ENCODE data around the gene VIL1. TPM values are rescaled to one million over a fixed set of nuclear protein-coding genes. Genes with fewer than 3 reads are reported as not detected.

VIL1 gene
- total RNA-seq, 1 experiment from 2014 or later: not detected

GRCh38 chr2:218477247-218477646 lies 58.3 kb downstream of the VIL1 start:
- DNase-seq (ENCODE audit: low spot score): no peak
- intact Hi-C loops (cut with micrococcal nuclease; ENCODE audit: unreplicated experiment): no loop called here
- H3K36me3 ChIP-seq (ENCODE audit: insufficient read depth, low read length, poor library complexity, severe bottlenecking): peaks cover 59% of the 10 kb centered on the region

GRCh38 chr2:218478544-218478943 lies 59.6 kb downstream of the VIL1 start:
- CTCF ChIA-PET: no interaction called here
- DNase-seq (ENCODE audit: low spot score): no peak
- H3K9me3 ChIP-seq (ENCODE audit: low read depth, low read length, poor library complexity, severe bottlenecking): no peaks in the 10 kb centered on the region
- no peak overlapping the region for H3K27ac ChIP-seq (ENCODE audit: low read depth, low read length, poor library complexity, severe bottlenecking)
- POLR2A ChIA-PET (ENCODE audit: low non-redundant PET): no interaction called here
- BruUV-seq (replicated peaks): no TSS peak
- H3K36me3 ChIP-seq (ENCODE audit: insufficient read depth, low read length, poor library complexity, severe bottlenecking): peaks cover 53% of the 10 kb centered on the region
- TF ChIP-seq EZH2 (IDR thresholded peaks at IDR 0.05; ENCODE audit: borderline replicate concordance, low read depth, low read length, poor library complexity, severe bottlenecking) (no peak), CTCF (conservative IDR thresholded peaks at IDR 0.05; ENCODE audit: low read depth, low read length) (no peak)
- no peak overlapping the region for H3K4me3 ChIP-seq (ENCODE audit: low read depth, low read length, poor library complexity, severe bottlenecking)
- no peaks in the 10 kb centered on the region for H3K27me3 ChIP-seq (replicated peaks; ENCODE audit: insufficient read depth, low read depth, low read length, poor library complexity)
- no peaks in the 10 kb centered on the region for H3K4me1 ChIP-seq (ENCODE audit: insufficient read depth, low read length, poor library complexity, severe bottlenecking)
- intact Hi-C loops (cut with micrococcal nuclease; ENCODE audit: unreplicated experiment): no loop called here

More at GRCh38 chr2:218477247-218477646, 58.3 kb downstream of the VIL1 start:
- H3K4me1 ChIP-seq (ENCODE audit: insufficient read depth, low read length, poor library complexity, severe bottlenecking): no peaks in the 10 kb centered on the region
- TF ChIP-seq CTCF (conservative IDR thresholded peaks at IDR 0.05; ENCODE audit: low read depth, low read length): no peak
- TF ChIP-seq EZH2 (IDR thresholded peaks at IDR 0.05; ENCODE audit: borderline replicate concordance, low read depth, low read length, poor library complexity, severe bottlenecking): no peak
- H3K9me3 ChIP-seq (ENCODE audit: low read depth, low read length, poor library complexity, severe bottlenecking): no peaks in the 10 kb centered on the region
- ChIA-PET CTCF (no interaction called here), POLR2A (ENCODE audit: low non-redundant PET) (no interaction called here)
- BruUV-seq (replicated peaks): no TSS peak
- H3K27ac ChIP-seq (ENCODE audit: low read depth, low read length, poor library complexity, severe bottlenecking): no peak overlapping the region
- H3K4me3 ChIP-seq (ENCODE audit: low read depth, low read length, poor library complexity, severe bottlenecking): no peak overlapping the region
- no peaks in the 10 kb centered on the region for H3K27me3 ChIP-seq (replicated peaks; ENCODE audit: insufficient read depth, low read depth, low read length, poor library complexity)

GRCh38 chr2:218479595-218479994 lies 60.7 kb downstream of the VIL1 start:
- H3K36me3 ChIP-seq (ENCODE audit: insufficient read depth, low read length, poor library complexity, severe bottlenecking): peaks cover 50% of the 10 kb centered on the region
- intact Hi-C loops (cut with micrococcal nuclease; ENCODE audit: unreplicated experiment): no loop called here
- H3K4me1 ChIP-seq (ENCODE audit: insufficient read depth, low read length, poor library complexity, severe bottlenecking): no peaks in the 10 kb centered on the region
- no peak for TF ChIP-seq EZH2 (IDR thresholded peaks at IDR 0.05; ENCODE audit: borderline replicate concordance, low read depth, low read length, poor library complexity, severe bottlenecking)
- no peak for TF ChIP-seq CTCF (conservative IDR thresholded peaks at IDR 0.05; ENCODE audit: low read depth, low read length)
- H3K27me3 ChIP-seq (replicated peaks; ENCODE audit: insufficient read depth, low read depth, low read length, poor library complexity): no peaks in the 10 kb centered on the region
- BruUV-seq (replicated peaks): no TSS peak
- H3K27ac ChIP-seq (ENCODE audit: low read depth, low read length, poor library complexity, severe bottlenecking): no peak overlapping the region
- CTCF ChIA-PET: no interaction called here
- H3K4me3 ChIP-seq (ENCODE audit: low read depth, low read length, poor library complexity, severe bottlenecking): no peak overlapping the region
- POLR2A ChIA-PET (ENCODE audit: low non-redundant PET): no interaction called here
- no peaks in the 10 kb centered on the region for H3K9me3 ChIP-seq (ENCODE audit: low read depth, low read length, poor library complexity, severe bottlenecking)
- DNase-seq (ENCODE audit: low spot score): no peak
